A549 (cell line): Measurements from ENCODE around the gene C19orf25. TPM values are rescaled to one million over a fixed set of nuclear protein-coding genes. Genes with fewer than 3 reads are reported as not detected.

ENCODE experiments used
- ATAC-seq, 2 experiments: fragments of 200-7000 bp in 1 of 2; fragments of >200 bp in 1 of 2; cut with Nextera tagmentation in 1 of 2; cut with Tn5 transposase in 1 of 2; 3 replicates each; pipeline versions ENCODE4 v1.8.0 to v1.9.1; 2018 to 2020; ENCODE audit warnings: mild to moderate bottlenecking in 1 of 2, moderate library complexity in 1 of 2
- CTCF ChIA-PET: fragments of 300-600 bp; sonication (Branson Sonifier 250); formaldehyde crosslinking; extraction: SDS; loops from one replicate; lab custom pipeline; 2021; ENCODE audit warnings: antibody characterized with exemption, inconsistent platforms; lab: Yijun Ruan, JAX
- POLR2A ChIA-PET: fragments of 350-600 bp; formaldehyde crosslinking; extraction: SDS; loops from one replicate; lab custom pipeline; 2021; ENCODE audit warnings: antibody characterized with exemption, inconsistent platforms; lab: Yijun Ruan, JAX
- DNase-seq, 2 experiments: peaks; one replicate each; pipeline versions ENCODE4 v3.0.0 to v3.0.0-alpha.2; 2011 to 2016; ENCODE audit warnings: low read depth in 1 of 2, low spot score in 1 of 2
- FAIRE-seq: peaks from 2 replicates; lab custom pipeline; 2011; peaks lifted over from hg19 to GRCh38; lab: Jason Lieb, UNC
- H3K27ac ChIP-seq, 2 experiments: fragments of >200 bp; sonication (Bioruptor Twin); formaldehyde crosslinking; 3 replicates each; pipeline ENCODE4 v1.5.1; 2016 to 2017
- H3K4me1 ChIP-seq: fragments of >200 bp; sonication (Bioruptor Twin); formaldehyde crosslinking; 3 replicates; pipeline ENCODE4 v1.6.1; 2016
- H3K4me2 ChIP-seq: fragments of >200 bp; sonication (Bioruptor Twin); formaldehyde crosslinking; 3 replicates; pipeline ENCODE4 v1.6.1; 2016
- H3K4me3 ChIP-seq: fragments of >200 bp; sonication (Bioruptor Twin); formaldehyde crosslinking; 3 replicates; pipeline ENCODE4 v1.5.1; 2016
- H3K9me3 ChIP-seq: fragments of >200 bp; sonication (Bioruptor Twin); formaldehyde crosslinking; 3 replicates; pipeline ENCODE4 v1.6.1; 2016
- BHLHE40 ChIP-seq: IDR thresholded peaks from 2 replicates; pipeline ENCODE4 v1.6.1; 2012; ENCODE audit warnings: low read depth, low read length, inconsistent platforms
- CHD2 ChIP-seq: fragments of 150-350 bp; IDR thresholded peaks from 2 replicates; pipeline ENCODE4 v1.6.1; 2014; ENCODE audit warnings: low read length; ENCODE audit not compliant: partially characterized antibody
- EHF ChIP-seq: fragments of 250-450 bp; sonication (Bioruptor Pico); IDR thresholded peaks from 2 replicates; pipeline ENCODE4 v1.5.0; 2020; ENCODE audit warnings: mild to moderate bottlenecking
- FOXS1 ChIP-seq: fragments of 250-450 bp; sonication (Bioruptor Pico); IDR thresholded peaks from 2 replicates; pipeline ENCODE4 v1.5.0; 2020; ENCODE audit warnings: mild to moderate bottlenecking, moderate library complexity
- HOXA7 ChIP-seq: fragments of 250-450 bp; sonication (Bioruptor Pico); IDR thresholded peaks from 2 replicates; pipeline ENCODE4 v1.5.0; 2020; ENCODE audit warnings: mild to moderate bottlenecking, moderate library complexity
- HOXB13 ChIP-seq: fragments of 250-450 bp; sonication (Bioruptor Pico); IDR thresholded peaks from 2 replicates; pipeline ENCODE4 v1.5.0; 2020; ENCODE audit warnings: low read depth, mild to moderate bottlenecking, moderate library complexity
- JUNB ChIP-seq: fragments of >200 bp; sonication (Bioruptor Twin); formaldehyde crosslinking; IDR thresholded peaks from 2 replicates; pipeline ENCODE4 v1.6.1; 2016
- MYC ChIP-seq: IDR thresholded peaks from 2 replicates; pipeline ENCODE4 v1.6.1; 2012; ENCODE audit warnings: mild to moderate bottlenecking, inconsistent platforms, low read length, improper control_type of control experiment, borderline replicate concordance
- RCOR1 ChIP-seq: fragments of 150-350 bp; IDR thresholded peaks from 2 replicates; pipeline ENCODE4 v1.6.1; 2014; ENCODE audit warnings: antibody characterized with exemption, low read length, low read depth
- RFX5 ChIP-seq: fragments of 450-650 bp; IDR thresholded peaks from 2 replicates; pipeline ENCODE4 v1.7.1; 2014; ENCODE audit warnings: antibody characterized with exemption, mild to moderate bottlenecking, moderate library complexity
- ZC3H11A ChIP-seq: fragments of 450-650 bp; IDR thresholded peaks from 2 replicates; pipeline ENCODE4 v1.6.1; 2014; ENCODE audit warnings: antibody characterized with exemption, mild to moderate bottlenecking
- WGBS: methylation state at CpG from one replicate; pipeline ENCODE4 v1.1.6; 2017; ENCODE audit errors: missing lambda C conversion rate; 5-methylcytosine and 5-hydroxymethylcytosine counted together
- polyA plus RNA-seq, 4 experiments: library from polyadenylated mRNA; depleted of rRNA in 3 of 4; stranded (reverse); fragments of >200 nt; fragmentation: RNase III in 1 of 4; extraction: RNeasy Plus Mini Kit Qiagen cat#74134 plus additional on column Dnase treatment in 1 of 4; gene quantifications; 2 replicates in 3 of 4; 3 replicates in 1 of 4; pipeline ENCODE4 v1.2.3, GENCODE V29; 2011 to 2017
- TF ChIP-seq, protein P1 (sequence below): fragments of 250-450 bp; sonication (Bioruptor Pico); IDR thresholded peaks from 2 replicates; pipeline ENCODE4 v1.5.0; 2020; ENCODE audit warnings: low read depth, mild to moderate bottlenecking, moderate library complexity
- TF ChIP-seq, protein P2 (sequence below): fragments of 150-350 bp; IDR thresholded peaks from 2 replicates; pipeline ENCODE4 v1.6.1; 2014; ENCODE audit warnings: low read depth, mild to moderate bottlenecking, low read length
- TF ChIP-seq, protein P3 (sequence below): IDR thresholded peaks from 2 replicates; pipeline ENCODE4 v1.6.1; 2012
- TF ChIP-seq, protein P4 (sequence below): fragments of >200 bp; sonication (Bioruptor Twin); formaldehyde crosslinking; IDR thresholded peaks from 2 replicates; pipeline ENCODE4 v1.6.1; 2016
- TF ChIP-seq, protein P5 (sequence below): fragments of 250-450 bp; sonication (Bioruptor Pico); IDR thresholded peaks from 2 replicates; pipeline ENCODE4 v1.5.0; 2021; ENCODE audit warnings: mild to moderate bottlenecking, moderate library complexity, borderline replicate concordance
- TF ChIP-seq, protein P6 (sequence below): IDR thresholded peaks from 2 replicates; pipeline ENCODE4 v1.6.1; 2012; ENCODE audit warnings: low read depth, borderline replicate concordance

Gene C19orf25
- polyA plus RNA-seq, 2 of the 4 experiments (the other 2 are of a cell fraction): 8.2 to 20.7 TPM

DNA sequence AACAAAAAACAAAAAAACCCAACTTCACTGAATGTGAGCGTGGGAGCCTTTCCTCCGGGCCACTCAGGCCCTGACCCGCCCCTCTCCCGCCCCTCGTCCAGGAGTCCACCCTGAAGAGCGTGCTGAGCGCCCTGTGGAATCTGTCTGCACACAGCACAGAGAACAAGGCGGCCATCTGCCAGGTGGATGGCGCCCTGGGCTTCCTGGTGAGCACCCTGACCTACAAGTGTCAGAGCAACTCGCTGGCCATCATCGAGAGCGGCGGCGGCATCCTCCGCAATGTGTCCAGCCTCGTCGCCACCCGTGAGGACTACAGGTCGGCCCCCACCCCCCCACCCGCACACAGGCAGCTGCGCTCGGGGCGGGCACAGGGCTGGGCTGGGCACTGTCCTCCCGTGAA, 17.2 kb downstream of the C19orf25 start:
- 90% methylated on average over 9 of the region's 24 CpGs for WGBS
- no peaks in the 10 kb centered on the region for H3K9me3 ChIP-seq

DNA sequence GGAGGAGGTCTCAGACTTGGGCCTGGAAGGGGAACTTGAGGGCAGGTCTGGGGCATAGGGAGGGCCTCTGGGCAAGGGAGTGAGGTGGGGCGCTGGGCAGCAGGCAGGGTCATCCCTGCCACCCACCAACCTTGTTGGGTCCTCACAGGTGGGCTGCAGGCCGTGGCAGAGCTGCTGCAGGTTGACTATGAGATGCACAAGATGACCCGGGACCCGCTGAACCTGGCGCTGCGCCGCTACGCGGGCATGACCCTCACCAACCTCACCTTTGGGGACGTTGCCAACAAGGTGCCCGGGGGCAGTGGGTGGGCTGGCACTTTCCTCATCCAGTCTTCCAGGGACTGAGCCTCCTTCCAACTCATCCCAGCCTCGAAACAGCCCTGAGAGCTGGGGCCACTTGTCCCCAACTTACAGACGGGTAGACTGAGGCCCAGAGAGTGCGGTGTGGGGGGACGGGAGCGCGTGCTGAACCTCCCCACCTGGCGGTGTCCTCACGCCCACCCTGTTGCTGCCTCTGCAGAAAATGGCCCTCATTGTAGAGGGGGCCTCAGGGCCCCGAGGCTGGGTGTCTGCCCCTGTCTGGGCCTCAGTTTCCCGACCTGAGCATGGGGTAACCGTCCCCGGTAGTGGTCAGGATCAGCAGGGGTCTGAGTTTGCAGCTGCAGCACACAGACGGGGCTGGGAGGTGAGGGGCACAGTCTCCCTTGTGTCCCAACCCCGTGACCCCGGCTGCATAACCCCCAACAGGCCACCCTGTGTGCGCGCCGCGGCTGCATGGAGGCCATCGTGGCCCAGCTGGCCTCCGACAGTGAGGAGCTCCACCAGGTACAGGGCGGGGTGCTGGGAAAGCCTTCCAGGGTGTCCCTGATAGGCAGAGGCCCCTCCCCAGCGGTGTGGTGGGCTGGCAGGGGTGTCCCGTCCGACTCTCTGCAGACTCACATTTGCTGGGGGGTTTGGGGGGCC, 18.7 kb downstream of the C19orf25 start:
- DNase-seq (no peak), ATAC-seq (no peak), FAIRE-seq (no peak)
- CTCF ChIA-PET: interaction anchor here (1.0 kb wide), 1 partner anchor 16 kb away, joined by 4 read pairs; no protein-coding TSS in a partner anchor
- TF ChIP-seq FOXS1 (CRISPR knock-in tag): no peak
- Histone ChIP-seq H3K4me2 (no peak overlapping the region), H3K4me3 (no peak overlapping the region), H3K4me1 (peaks cover 2% of the 10 kb centered on the region; the same call in 1 of the 3 replicates), H3K9me3 (no peaks in the 10 kb centered on the region), H3K27ac (no peak overlapping the region)
- WGBS: 89% methylated on average over 7 of the region's 36 CpGs
- POLR2A ChIA-PET: interaction anchor here (0.5 kb wide), 1 partner anchor 34 kb away, joined by 3 read pairs; no protein-coding TSS in a partner anchor

More for the DNA sequence above, 17.2 kb downstream of the C19orf25 start:
- no peak overlapping the region for H3K4me2 ChIP-seq
- POLR2A ChIA-PET: no interaction called here
- H3K27ac ChIP-seq: no peak overlapping the region
- TF ChIP-seq, protein P1, sequence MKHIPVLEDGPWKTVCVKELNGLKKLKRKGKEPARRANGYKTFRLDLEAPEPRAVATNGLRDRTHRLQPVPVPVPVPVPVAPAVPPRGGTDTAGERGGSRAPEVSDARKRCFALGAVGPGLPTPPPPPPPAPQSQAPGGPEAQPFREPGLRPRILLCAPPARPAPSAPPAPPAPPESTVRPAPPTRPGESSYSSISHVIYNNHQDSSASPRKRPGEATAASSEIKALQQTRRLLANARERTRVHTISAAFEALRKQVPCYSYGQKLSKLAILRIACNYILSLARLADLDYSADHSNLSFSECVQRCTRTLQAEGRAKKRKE: no peak
- TF ChIP-seq, protein P2, sequence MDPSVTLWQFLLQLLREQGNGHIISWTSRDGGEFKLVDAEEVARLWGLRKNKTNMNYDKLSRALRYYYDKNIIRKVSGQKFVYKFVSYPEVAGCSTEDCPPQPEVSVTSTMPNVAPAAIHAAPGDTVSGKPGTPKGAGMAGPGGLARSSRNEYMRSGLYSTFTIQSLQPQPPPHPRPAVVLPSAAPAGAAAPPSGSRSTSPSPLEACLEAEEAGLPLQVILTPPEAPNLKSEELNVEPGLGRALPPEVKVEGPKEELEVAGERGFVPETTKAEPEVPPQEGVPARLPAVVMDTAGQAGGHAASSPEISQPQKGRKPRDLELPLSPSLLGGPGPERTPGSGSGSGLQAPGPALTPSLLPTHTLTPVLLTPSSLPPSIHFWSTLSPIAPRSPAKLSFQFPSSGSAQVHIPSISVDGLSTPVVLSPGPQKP: no peak
- TF ChIP-seq EHF (CRISPR knock-in tag): no peak
- no peak for TF ChIP-seq ZC3H11A
- no peak for TF ChIP-seq RFX5
- no peak for TF ChIP-seq RCOR1
- TF ChIP-seq, protein P3, sequence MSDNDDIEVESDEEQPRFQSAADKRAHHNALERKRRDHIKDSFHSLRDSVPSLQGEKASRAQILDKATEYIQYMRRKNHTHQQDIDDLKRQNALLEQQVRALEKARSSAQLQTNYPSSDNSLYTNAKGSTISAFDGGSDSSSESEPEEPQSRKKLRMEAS: no peak
- TF ChIP-seq, protein P4, sequence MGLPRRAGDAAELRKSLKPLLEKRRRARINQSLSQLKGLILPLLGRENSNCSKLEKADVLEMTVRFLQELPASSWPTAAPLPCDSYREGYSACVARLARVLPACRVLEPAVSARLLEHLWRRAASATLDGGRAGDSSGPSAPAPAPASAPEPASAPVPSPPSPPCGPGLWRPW: no peak
- TF ChIP-seq, protein P5, sequence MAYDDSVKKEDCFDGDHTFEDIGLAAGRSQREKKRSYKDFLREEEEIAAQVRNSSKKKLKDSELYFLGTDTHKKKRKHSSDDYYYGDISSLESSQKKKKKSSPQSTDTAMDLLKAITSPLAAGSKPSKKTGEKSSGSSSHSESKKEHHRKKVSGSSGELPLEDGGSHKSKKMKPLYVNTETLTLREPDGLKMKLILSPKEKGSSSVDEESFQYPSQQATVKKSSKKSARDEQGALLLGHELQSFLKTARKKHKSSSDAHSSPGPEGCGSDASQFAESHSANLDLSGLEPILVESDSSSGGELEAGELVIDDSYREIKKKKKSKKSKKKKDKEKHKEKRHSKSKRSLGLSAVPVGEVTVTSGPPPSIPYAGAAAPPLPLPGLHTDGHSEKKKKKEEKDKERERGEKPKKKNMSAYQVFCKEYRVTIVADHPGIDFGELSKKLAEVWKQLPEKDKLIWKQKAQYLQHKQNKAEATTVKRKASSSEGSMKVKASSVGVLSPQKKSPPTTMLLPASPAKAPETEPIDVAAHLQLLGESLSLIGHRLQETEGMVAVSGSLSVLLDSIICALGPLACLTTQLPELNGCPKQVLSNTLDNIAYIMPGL (CRISPR knock-in tag): no peak
- TF ChIP-seq HOXB13 (CRISPR knock-in tag): no peak
- TF ChIP-seq, protein P6, sequence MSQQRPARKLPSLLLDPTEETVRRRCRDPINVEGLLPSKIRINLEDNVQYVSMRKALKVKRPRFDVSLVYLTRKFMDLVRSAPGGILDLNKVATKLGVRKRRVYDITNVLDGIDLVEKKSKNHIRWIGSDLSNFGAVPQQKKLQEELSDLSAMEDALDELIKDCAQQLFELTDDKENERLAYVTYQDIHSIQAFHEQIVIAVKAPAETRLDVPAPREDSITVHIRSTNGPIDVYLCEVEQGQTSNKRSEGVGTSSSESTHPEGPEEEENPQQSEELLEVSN: no peak
- no peak for TF ChIP-seq HOXA7 (CRISPR knock-in tag)
- no peak for TF ChIP-seq JUNB
- no peak for TF ChIP-seq CHD2
- no peak for TF ChIP-seq BHLHE40
- no peak for TF ChIP-seq MYC
- no peaks in the 10 kb centered on the region for H3K4me1 ChIP-seq
- no peak overlapping the region for H3K4me3 ChIP-seq
- CTCF ChIA-PET: interaction anchor here (0.9 kb wide), 1 partner anchor 17 kb away, joined by 3 read pairs; no protein-coding TSS in a partner anchor
- ATAC-seq: no peak
- no peak for DNase-seq
- no peak for FAIRE-seq
